ENCODE data around the gene RPTOR. TPM values are rescaled to one million over a fixed set of nuclear protein-coding genes. Genes with fewer than 3 reads are reported as not detected.

RPTOR gene
- total RNA-seq, 3 donors from 2014 or later (not counting 1 experiment from before 2014, with no cell fraction given) = 49.2 to 63.6 (median 55.4) TPM

DNA sequence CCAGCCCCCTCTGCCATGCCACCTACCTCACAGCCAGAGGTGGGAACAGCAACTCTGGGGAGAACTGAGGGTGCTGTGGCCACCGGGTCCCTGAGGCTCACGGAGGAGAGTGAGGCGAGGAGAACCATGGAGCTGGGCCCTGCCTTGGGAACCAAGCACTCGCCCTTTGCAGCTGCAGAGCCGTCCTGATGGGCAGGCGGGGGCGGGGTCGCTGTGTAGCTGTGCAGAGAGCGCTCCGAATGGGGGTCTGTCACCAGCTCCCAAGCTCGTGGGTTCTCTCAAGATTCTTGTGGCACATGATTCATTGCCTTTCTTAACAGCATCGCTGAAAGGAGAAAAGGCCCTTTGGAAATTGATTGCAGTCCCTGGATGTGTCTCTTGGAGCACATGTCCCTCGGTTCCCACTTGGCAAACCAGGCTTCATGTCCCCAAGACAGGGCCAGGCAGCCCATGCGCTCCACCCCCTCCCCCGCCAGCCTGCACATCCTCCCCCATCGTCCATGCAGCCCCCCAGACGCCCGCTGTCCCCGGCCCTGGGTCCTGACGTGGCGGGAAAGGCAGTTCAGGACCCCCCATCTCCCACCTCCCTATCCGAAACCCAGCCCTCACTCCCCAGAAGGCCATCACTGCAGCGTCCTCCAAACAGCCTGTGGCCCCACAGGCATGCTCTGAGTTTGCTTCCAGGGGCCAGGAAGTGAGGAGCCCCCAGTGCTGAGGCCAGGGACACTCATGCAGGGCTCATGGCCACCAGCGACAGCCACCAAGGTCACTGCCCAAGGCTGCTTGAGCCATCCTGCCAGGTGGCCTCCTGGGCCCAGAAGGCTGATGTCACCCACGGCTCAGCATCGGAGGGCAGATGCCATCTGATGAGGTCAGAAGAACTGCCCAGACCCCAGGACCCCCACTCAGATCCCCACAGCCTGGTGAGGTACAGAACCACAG lies 426.4 kb downstream of the RPTOR start:
- H3K27me3 Mint-ChIP-seq (ENCODE audit: low read depth in 2 of 2) = no peaks in the 10 kb centered on the region
- Histone ChIP-seq H3K9me3 (ENCODE audit: control insufficient read depth, insufficient read depth, low read length) (no peaks in the 10 kb centered on the region), H3K36me3 (ENCODE audit: control insufficient read depth, insufficient read depth, low read length) (no peaks in the 10 kb centered on the region), H3K4me1 (ENCODE audit: control insufficient read depth, insufficient read depth, low read length) (peaks cover 24% of the 10 kb centered on the region), H3K27ac (ENCODE audit: low read length) (no peak overlapping the region), H3K27me3 (ENCODE audit: control insufficient read depth, insufficient read depth, low read length) (no peaks in the 10 kb centered on the region), H3K4me3 (ENCODE audit: low read length) (no peak overlapping the region)
- H3K4me1 Mint-ChIP-seq = no peaks in the 10 kb centered on the region
- WGBS (ENCODE audit: insufficient coverage) = 64% methylated on average over 26 of the region's 26 CpGs
- H3K36me3 Mint-ChIP-seq = no peaks in the 10 kb centered on the region
- ATAC-seq (no peak), DNase-seq (no peak)
- no peaks in the 10 kb centered on the region for H3K9me3 Mint-ChIP-seq
- TF ChIP-seq, protein P1, sequence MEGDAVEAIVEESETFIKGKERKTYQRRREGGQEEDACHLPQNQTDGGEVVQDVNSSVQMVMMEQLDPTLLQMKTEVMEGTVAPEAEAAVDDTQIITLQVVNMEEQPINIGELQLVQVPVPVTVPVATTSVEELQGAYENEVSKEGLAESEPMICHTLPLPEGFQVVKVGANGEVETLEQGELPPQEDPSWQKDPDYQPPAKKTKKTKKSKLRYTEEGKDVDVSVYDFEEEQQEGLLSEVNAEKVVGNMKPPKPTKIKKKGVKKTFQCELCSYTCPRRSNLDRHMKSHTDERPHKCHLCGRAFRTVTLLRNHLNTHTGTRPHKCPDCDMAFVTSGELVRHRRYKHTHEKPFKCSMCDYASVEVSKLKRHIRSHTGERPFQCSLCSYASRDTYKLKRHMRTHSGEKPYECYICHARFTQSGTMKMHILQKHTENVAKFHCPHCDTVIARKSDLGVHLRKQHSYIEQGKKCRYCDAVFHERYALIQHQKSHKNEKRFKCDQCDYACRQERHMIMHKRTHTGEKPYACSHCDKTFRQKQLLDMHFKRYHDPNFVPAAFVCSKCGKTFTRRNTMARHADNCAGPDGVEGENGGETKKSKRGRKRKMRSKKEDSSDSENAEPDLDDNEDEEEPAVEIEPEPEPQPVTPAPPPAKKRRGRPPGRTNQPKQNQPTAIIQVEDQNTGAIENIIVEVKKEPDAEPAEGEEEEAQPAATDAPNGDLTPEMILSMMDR (IDR thresholded peaks at IDR 0.05) = no peak
- intact Hi-C loops (cut with micrococcal nuclease) = no loop called here
- no peak overlapping the region for H3K4me3 Mint-ChIP-seq
- H3K27ac Mint-ChIP-seq = no peak overlapping the region

DNA sequence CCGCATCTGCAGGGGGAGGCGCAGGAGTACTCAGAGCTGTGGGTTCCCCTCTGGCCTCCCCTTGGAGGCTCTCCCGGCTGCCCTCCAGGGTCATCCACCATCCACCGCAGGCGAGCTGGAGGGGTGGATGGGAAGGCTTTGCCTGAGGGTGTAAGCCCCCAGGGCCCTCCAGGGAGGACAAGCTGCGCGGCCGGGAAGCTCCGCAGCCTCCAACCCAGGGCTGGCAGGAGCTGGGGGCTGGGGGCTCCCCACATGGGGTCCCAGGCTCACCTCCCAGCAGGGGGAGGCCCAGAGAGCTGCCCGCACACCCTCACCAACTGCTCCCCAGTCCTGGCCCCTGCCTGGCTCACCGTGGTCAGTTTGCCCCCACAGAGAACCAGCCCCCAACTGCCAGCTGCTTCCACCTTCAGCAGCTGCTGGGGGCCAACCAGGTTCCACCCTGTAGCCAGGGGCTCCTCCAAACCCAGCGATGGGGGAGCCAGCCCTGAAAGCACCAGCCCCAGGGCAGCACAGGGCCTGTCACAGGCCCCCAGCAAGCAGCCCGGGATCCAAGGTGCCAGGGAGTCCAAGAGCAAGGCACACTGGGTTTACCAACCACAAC lies 427.2 kb downstream of the RPTOR start:
- 77% methylated on average over 13 of the region's 13 CpGs for WGBS (ENCODE audit: insufficient coverage)
- no peaks in the 10 kb centered on the region for H3K27me3 Mint-ChIP-seq (ENCODE audit: low read depth in 2 of 2)
- no peaks in the 10 kb centered on the region for H3K9me3 Mint-ChIP-seq
- H3K4me3 ChIP-seq (ENCODE audit: low read length) = no peak overlapping the region
- H3K9me3 ChIP-seq (ENCODE audit: control insufficient read depth, insufficient read depth, low read length) = no peaks in the 10 kb centered on the region
- H3K36me3 ChIP-seq (ENCODE audit: control insufficient read depth, insufficient read depth, low read length) = no peaks in the 10 kb centered on the region
- peaks cover 24% of the 10 kb centered on the region for H3K4me1 ChIP-seq (ENCODE audit: control insufficient read depth, insufficient read depth, low read length)
- TF ChIP-seq, protein P1 (IDR thresholded peaks at IDR 0.05) = no peak
- H3K4me1 Mint-ChIP-seq = no peaks in the 10 kb centered on the region
- DNase-seq = no peak
- ATAC-seq = no peak
- H3K27me3 ChIP-seq (ENCODE audit: control insufficient read depth, insufficient read depth, low read length) = no peaks in the 10 kb centered on the region
- no peak overlapping the region for H3K4me3 Mint-ChIP-seq
- intact Hi-C loops (cut with micrococcal nuclease) = no loop called here
- H3K36me3 Mint-ChIP-seq = no peaks in the 10 kb centered on the region
- no peak overlapping the region for H3K27ac Mint-ChIP-seq
- H3K27ac ChIP-seq (ENCODE audit: low read length) = no peak overlapping the region

DNA sequence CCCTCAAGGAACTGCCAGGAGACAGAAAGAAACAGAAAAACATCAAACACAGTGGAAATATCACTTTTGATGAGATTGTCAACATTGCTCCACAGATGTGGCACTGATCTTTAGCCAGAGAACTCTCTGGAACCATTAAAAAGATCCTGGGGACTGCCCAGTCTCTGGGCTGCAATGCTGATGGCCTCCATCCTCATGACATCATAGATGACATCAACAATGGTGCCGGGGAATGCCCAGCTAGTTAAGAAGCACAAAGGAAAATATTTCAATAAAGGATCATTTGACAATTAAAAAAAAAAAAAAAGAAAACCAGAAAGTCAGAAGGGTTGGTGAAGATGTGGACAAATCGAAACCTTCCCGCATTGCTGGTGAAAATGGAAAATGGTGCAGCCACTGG lies 432.1 kb downstream of the RPTOR start:
- Histone ChIP-seq H3K27me3 (ENCODE audit: control insufficient read depth, insufficient read depth, low read length) (peaks cover 4% of the 10 kb centered on the region), H3K4me3 (ENCODE audit: low read length) (no peak overlapping the region), H3K4me1 (ENCODE audit: control insufficient read depth, insufficient read depth, low read length) (peaks cover 4% of the 10 kb centered on the region), H3K27ac (ENCODE audit: low read length) (no peak overlapping the region), H3K9me3 (ENCODE audit: control insufficient read depth, insufficient read depth, low read length) (no peaks in the 10 kb centered on the region), H3K36me3 (ENCODE audit: control insufficient read depth, insufficient read depth, low read length) (no peaks in the 10 kb centered on the region)
- no peaks in the 10 kb centered on the region for H3K9me3 Mint-ChIP-seq
- intact Hi-C loops (cut with micrococcal nuclease) = no loop called here
- H3K27me3 Mint-ChIP-seq (ENCODE audit: low read depth in 2 of 2) = peaks cover 9 to 10% of the 10 kb centered on the region in 2 donors
- peaks cover 0 to 12% of the 10 kb centered on the region in 2 donors for H3K4me1 Mint-ChIP-seq
- 94% methylated on average over 2 of the region's 3 CpGs for WGBS (ENCODE audit: insufficient coverage)
- no peak overlapping the region for H3K4me3 Mint-ChIP-seq
- ATAC-seq (no peak), DNase-seq (no peak)
- H3K36me3 Mint-ChIP-seq = no peaks in the 10 kb centered on the region
- TF ChIP-seq, protein P1 (IDR thresholded peaks at IDR 0.05) = no peak
- H3K27ac Mint-ChIP-seq = no peak overlapping the region
